GM10266 (cell line): ENCODE results near the gene TTC32.

Experiments used
- DNase-seq: peaks from one replicate; pipeline ENCODE4 v3.0.0; 2012; ENCODE audit errors: extremely low spot score
- TF ChIP-seq, protein P1 (sequence below): IDR thresholded peaks from 2 replicates; pipeline ENCODE4 v1.5.1; 2012; ENCODE audit warnings: mild to moderate bottlenecking, low read depth; ENCODE audit not compliant: control insufficient read depth, insufficient read depth; ENCODE audit errors: missing control alignments

The TTC32 gene

DNA sequence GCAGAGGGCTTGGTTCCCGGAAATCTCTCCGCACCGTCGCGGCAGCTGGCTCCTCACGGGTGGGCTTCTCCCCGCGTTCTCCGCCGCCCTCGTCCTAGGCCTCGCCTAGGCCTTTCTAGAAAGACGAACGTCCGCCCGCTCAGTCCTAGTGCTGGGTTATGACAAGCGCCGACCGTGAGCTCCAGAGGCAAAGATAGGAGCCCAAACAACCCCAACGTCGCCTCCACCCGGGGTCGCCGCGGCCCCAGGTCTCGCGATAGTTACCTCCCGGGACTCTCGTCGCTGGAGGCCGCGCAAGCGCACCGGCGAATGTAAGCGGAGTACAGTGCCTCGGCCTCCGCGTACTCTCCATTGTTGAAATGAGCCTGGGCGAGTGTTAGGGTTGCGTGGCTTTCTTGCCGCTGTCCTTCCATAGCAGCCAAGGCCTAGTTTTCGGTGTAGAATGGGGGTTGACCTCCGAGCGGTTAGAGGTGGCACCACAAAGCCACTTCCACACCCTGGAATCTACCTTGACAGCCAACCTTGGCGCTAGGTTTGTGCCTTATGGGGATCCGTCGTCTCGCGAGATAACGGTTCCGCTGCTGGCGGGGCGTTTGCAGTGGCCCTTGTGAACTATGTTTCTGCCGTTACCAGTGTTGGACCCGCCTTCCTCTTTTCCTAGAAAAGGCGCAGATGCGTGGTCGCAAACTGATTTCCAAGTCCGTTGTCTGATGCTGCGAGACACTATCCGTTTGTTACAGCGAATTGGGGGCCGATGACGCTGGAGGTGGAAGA is at the start of gene TTC32:
Gene TTC32 (minus strand): TSS at position 542 of the 774 bp plus-strand sequence. CDS start 129 bp downstream, at position 413.
- peak; percentile 88 for DNase-seq
- TF ChIP-seq, protein P1, sequence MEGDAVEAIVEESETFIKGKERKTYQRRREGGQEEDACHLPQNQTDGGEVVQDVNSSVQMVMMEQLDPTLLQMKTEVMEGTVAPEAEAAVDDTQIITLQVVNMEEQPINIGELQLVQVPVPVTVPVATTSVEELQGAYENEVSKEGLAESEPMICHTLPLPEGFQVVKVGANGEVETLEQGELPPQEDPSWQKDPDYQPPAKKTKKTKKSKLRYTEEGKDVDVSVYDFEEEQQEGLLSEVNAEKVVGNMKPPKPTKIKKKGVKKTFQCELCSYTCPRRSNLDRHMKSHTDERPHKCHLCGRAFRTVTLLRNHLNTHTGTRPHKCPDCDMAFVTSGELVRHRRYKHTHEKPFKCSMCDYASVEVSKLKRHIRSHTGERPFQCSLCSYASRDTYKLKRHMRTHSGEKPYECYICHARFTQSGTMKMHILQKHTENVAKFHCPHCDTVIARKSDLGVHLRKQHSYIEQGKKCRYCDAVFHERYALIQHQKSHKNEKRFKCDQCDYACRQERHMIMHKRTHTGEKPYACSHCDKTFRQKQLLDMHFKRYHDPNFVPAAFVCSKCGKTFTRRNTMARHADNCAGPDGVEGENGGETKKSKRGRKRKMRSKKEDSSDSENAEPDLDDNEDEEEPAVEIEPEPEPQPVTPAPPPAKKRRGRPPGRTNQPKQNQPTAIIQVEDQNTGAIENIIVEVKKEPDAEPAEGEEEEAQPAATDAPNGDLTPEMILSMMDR: no peak

DNA sequence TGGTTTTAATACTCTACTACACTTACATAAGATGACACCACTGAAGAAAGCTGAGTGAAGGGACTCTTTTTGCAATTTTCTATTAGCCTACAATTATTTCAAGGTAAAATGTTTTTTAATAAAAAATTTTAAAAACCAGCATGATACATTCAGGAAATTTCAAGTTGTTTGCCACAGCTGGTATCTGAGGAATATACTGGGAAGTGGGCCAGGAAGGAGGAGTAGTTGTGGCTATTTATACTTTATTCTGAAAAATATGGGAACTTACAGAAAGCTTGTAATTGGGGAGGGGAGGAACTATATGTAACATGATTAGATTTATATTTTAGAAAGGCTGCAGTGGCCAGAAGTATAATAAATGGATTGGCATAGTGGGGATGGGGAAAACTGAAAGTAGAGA is 47.3 kb upstream of the TTC32 start:
- TF ChIP-seq, protein P1: no peak
- no peak for DNase-seq

GRCh38 chr2:19947184-19947940 is 45.6 kb upstream of the TTC32 start:
- DNase-seq: no peak
- TF ChIP-seq, protein P1: no peak

GRCh38 chr2:19944205-19944845 is 42.5 kb upstream of the TTC32 start:
- TF ChIP-seq, protein P1: no peak
- no peak for DNase-seq

DNA sequence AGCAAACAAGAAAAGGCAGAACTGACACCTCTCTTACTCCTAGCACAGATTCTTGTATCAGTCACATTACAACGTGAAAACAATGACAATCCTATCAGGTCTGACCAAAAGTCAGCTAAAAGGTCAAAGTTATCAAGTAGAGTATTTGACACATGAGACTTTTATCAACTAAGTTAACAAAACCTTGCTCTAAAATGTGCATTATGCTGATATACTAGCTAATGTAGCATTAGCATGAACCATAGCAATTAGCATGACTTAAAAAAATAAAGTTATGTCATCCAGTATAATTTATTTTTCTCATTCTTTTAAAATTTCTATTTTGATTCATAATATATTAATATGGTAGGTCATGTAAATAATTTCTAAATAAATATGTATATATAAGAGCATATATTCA is 41.4 kb upstream of the TTC32 start:
- TF ChIP-seq, protein P1: no peak
- no peak for DNase-seq

DNA sequence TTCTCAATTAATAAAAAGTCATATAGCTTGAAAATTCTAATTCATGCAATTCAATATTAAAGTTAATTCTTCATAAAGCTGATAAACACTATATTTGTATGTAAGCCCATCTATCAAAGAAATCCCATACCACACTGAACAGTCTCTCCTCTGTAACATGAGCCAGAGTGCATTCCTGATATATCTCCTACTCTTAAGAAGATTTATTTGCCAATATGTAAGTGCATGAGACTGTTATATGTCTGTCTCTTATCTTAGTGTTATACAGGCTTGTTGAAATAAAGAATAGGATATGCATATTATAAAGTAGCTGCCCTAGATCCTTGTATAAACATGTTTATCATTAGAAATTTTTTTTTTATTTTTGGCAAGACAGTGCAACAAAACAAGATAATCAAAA is 40.4 kb upstream of the TTC32 start:
- no peak for DNase-seq
- TF ChIP-seq, protein P1: no peak

GRCh38 chr2:19937004-19937403 is 35.2 kb upstream of the TTC32 start:
- TF ChIP-seq, protein P1: no peak
- no peak for DNase-seq
